A549 (cell line): ENCODE data around the gene FGGY.

Experiments used
- EP300 ChIP-seq, 2 experiments: fragments of >200 bp; sonication (Bioruptor Twin); formaldehyde crosslinking; IDR thresholded peaks; 2 replicates in 1 of 2; 3 replicates in 1 of 2; pipeline ENCODE4 v1.6.1; 2016 to 2017
- GATA3 ChIP-seq: IDR thresholded peaks from 2 replicates; pipeline ENCODE4 v1.6.1; 2012; ENCODE audit warnings: borderline replicate concordance
- JUN ChIP-seq, 2 experiments: fragments of >200 bp; sonication (Bioruptor Twin); formaldehyde crosslinking; IDR thresholded peaks; 2 replicates in 1 of 2; 3 replicates in 1 of 2; pipeline ENCODE4 v1.6.1; 2016 to 2017
- MAFK ChIP-seq: fragments of 450-650 bp; IDR thresholded peaks from 2 replicates; pipeline ENCODE4 v1.6.1; 2014; ENCODE audit not compliant: partially characterized antibody
- POLR2A ChIP-seq: IDR thresholded peaks from 2 replicates; pipeline ENCODE4 v1.6.1; 2012; ENCODE audit warnings: mild to moderate bottlenecking, low read length
- RAD21 ChIP-seq, 2 experiments: fragments of >200 bp in 1 of 2; sonication (Bioruptor Twin) in 1 of 2; formaldehyde crosslinking in 1 of 2; IDR thresholded peaks in 1 of 2; conservative IDR thresholded peaks in 1 of 2; 2 replicates in 1 of 2; 3 replicates in 1 of 2; pipeline ENCODE4 v1.6.1; 2012 to 2018; ENCODE audit warnings: inconsistent platforms in 1 of 2
- ZFP36 ChIP-seq: fragments of 450-650 bp; IDR thresholded peaks from 2 replicates; pipeline ENCODE4 v1.6.1; 2014; ENCODE audit warnings: borderline replicate concordance; ENCODE audit not compliant: partially characterized antibody
- TF ChIP-seq, protein P1 (sequence below): fragments of >200 bp; sonication (Bioruptor Twin); formaldehyde crosslinking; IDR thresholded peaks from 3 replicates; pipeline ENCODE4 v1.5.1; 2016
- TF ChIP-seq, protein P2 (sequence below): IDR thresholded peaks from 2 replicates; pipeline ENCODE4 v1.6.1; 2012

DNA sequence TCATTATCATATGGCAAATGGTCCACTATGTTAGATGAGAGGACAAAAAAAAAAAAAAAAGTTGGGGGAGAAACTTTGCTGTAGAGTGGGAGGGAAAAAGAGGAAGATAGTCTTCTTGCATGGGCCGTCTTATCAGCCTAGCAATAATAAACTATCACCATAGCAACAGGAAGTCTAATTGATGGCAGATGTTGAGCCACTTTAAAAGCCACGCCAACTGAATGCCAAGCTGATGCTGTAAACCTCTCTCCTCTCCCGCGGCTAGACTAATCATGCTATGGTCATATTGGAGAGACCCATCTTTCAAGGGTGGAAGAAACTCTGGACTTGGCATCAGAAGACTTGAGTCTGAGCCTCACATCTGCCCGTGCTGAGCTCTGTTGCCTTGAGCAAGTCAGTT, 395.7 kb downstream of the FGGY start:
- TF ChIP-seq, protein P1, sequence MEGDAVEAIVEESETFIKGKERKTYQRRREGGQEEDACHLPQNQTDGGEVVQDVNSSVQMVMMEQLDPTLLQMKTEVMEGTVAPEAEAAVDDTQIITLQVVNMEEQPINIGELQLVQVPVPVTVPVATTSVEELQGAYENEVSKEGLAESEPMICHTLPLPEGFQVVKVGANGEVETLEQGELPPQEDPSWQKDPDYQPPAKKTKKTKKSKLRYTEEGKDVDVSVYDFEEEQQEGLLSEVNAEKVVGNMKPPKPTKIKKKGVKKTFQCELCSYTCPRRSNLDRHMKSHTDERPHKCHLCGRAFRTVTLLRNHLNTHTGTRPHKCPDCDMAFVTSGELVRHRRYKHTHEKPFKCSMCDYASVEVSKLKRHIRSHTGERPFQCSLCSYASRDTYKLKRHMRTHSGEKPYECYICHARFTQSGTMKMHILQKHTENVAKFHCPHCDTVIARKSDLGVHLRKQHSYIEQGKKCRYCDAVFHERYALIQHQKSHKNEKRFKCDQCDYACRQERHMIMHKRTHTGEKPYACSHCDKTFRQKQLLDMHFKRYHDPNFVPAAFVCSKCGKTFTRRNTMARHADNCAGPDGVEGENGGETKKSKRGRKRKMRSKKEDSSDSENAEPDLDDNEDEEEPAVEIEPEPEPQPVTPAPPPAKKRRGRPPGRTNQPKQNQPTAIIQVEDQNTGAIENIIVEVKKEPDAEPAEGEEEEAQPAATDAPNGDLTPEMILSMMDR, result no peak
- TF ChIP-seq GATA3 (no peak), ZFP36 (no peak), EP300 (IDR thresholded peaks at IDR 0.05) (no peak), POLR2A (no peak), MAFK (no peak), JUN (IDR thresholded peaks at IDR 0.05) (no peak), RAD21 (conservative IDR thresholded peaks at IDR 0.05 in 1 of 2, IDR thresholded peaks at IDR 0.05 in 1 of 2) (no peak)
- TF ChIP-seq, protein P2, sequence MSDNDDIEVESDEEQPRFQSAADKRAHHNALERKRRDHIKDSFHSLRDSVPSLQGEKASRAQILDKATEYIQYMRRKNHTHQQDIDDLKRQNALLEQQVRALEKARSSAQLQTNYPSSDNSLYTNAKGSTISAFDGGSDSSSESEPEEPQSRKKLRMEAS, result no peak
